TTC549 (cell line): Measurements from ENCODE around the gene RGS5.

Source experiments
- FAIRE-seq: peaks from 2 replicates; lab custom pipeline; 2012; peaks lifted over from hg19 to GRCh38; lab: Jason Lieb, UNC

Gene RGS5

GRCh38 chr1:163144418-163144817 is 58.3 kb downstream of the RGS5 start:
- no peak for FAIRE-seq

DNA sequence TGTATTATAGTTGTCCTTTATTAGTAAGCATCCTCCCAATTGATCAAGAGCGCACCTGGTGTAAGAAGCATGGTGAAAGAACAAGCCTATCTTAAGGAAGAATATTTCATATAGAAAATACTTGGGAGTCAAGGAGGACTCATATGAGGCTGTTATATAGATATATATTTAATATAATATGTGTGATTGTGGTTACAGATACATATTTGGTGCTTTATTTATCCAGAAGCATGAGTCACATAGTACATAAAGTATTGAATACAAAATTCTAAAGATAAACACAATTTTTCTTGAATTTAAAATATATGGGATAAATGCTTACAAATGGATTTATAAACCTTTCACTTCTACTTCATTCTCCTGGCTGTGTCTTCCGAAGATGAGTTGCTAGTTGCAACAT is 60.6 kb downstream of the RGS5 start:
- FAIRE-seq = peak; percentile 23

- no peak for FAIRE-seq
Observed at GRCh38 chr1:163141556-163141955, 61.2 kb downstream of the RGS5 start.

GRCh38 chr1:163137556-163138265 is 65.0 kb downstream of the RGS5 start:
- no peak for FAIRE-seq

DNA sequence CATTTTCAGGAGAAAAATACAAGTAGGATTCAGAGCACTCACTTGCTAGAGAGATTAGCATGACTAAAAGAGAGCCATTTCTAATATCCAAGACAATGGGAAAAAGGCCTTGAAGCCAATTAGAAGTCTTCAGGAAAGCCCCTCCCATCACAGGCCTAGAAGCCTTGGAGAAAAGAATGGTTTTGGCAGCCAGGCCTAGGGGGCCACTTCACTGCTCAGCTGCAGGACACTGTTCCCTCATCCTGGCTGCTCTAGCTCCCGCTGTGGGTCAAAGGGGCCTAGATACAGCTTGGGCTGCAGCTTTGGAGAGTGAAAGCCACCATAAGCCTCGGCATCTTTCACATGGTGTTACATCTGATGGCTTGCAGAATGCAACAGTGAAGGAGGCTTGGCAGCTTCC is 70.7 kb downstream of the RGS5 start:
- no peak for FAIRE-seq

DNA sequence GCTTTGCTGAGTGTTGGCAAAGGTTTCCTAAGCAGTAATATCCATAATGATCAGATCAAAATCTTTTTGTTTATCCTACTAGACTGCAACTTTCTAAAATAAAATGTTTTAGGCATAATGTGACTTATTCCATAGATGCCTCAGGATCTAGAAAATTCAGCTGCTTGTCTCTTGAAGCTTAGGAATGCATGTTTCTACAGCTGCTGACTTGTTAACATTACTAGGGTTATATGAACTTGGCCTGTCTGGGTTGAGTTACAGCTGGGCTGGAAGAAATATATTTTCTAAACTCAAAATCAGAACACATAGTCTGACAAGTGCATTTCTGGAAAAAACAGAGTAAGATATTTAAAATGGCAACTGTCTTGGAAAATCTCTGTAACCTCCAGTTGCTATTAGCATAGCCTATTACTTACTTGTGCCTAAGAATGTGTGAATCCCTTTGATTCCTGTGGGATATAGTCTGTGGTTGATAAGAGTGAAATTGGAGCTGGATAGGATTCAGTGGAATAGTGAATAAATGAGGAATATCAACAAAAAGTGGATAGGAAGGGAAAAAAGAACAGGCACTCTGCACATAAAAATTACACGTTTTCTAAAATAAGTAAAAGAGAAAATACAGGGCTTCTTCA is 72.4 kb downstream of the RGS5 start:
- no peak for FAIRE-seq

DNA sequence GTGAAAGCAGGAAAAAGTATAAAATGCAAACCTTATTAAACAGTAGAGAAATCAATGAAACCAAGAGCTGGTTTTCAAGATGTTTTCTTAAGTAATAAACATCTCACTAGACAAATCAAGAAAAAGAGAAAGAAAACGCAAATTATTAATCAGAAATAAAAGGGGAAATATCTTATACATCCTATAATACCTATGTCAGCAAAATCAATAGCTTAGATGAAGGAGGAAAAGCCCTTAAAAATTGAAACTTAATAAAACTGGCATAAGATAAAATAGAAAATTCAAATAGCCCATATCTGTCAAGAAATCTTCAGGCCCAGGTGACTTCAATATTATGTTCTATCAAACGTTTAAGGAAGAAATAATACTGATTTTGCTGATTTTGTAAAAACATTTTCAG is 74.4 kb downstream of the RGS5 start:
- FAIRE-seq = peak; percentile 28

DNA sequence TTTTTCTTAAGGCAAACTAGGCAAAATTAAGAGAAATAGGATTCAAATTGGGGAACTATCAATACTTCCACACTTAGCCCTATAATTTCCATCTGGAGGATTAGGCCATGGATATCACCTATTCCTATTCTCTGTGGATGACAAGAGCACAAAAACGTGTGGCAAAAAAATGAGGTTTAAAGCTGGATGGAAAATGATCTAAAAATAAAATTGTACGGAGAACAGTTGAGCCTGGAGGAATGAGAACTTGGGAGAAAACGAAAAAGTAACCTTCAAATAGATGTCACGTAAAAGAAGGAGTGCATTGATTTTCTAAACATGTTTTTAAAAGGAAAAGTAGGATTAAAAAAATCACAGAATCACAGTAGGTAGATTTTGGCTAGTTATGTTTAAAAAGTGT is 77.9 kb downstream of the RGS5 start:
- FAIRE-seq = no peak

- FAIRE-seq = no peak
Observed at GRCh38 chr1:163120372-163120771, 82.3 kb downstream of the RGS5 start.

DNA sequence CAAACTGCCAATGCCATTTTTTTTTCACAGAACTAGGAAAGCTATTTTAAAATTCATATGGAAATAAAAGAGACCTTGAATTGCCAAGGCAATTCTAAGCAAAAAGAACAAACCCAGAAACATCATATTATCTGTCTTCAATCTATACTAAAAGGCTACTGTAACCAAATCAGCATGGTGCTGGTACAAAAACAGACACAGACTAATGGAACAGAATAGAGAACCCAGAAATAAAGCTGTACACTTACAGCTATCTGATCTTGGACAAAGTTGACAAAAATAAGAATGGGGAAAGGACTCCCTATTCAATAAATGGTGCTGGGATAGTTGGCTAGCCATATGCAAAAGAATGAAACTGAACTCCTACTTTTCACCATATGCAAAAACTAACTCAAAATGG is 83.0 kb downstream of the RGS5 start:
- FAIRE-seq = no peak

GRCh38 chr1:163115887-163116286 is 86.8 kb downstream of the RGS5 start:
- FAIRE-seq = no peak

DNA sequence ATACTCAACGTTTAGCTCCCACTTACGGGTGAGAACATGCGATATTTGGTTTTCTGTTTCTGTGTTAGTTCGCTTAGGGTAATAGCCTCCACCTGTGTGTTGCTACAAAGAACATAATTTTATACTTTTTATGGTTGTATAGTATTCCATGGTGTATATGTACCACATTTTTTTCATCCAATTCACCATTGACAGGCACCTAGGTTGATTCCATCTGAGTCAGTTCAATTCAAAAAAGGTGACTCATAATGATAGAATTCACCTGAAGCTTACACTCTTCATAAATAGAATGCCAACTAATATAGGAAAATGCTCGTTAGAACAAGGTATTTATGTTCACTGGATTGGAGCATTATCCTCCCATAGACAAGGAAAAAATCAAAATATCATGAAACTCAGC is 95.1 kb downstream of the RGS5 start:
- FAIRE-seq = no peak

DNA sequence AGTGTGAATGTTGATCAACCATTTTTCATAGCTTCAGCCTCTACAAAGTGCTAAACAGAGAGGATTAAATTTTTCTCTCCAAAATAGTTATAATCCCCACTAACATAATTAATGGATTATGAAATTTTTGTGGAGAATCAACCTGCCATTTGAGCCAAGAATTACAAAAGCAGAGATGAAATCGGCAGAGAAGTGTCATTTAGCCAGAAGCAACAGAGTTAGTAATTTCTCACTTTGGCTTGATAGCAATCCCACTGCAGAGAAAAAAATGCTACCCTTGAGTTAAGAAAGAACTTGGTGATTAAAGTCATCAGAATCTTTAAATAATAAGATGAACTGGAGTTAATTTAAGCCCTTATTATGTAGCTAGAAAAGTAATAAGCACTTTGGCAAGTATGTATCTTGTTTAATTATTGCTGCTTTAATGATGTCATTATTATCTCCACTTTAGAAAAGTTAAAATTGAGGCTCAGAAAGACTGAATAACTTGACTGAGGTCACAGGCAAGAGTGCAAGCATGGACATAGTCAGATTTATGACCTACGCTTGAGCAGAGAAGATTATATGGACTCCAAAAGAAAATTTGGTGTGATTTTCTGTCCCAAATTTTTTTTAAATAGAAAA is 96.2 kb downstream of the RGS5 start:
- peak; percentile 17 for FAIRE-seq

GRCh38 chr1:163104385-163105099 is 98.2 kb downstream of the RGS5 start:
- FAIRE-seq = no peak

- no peak for FAIRE-seq
Observed at GRCh38 chr1:163102590-163102989, 100.1 kb downstream of the RGS5 start.

- no peak for FAIRE-seq
Observed at GRCh38 chr1:163095213-163095612, 107.5 kb downstream of the RGS5 start.

DNA sequence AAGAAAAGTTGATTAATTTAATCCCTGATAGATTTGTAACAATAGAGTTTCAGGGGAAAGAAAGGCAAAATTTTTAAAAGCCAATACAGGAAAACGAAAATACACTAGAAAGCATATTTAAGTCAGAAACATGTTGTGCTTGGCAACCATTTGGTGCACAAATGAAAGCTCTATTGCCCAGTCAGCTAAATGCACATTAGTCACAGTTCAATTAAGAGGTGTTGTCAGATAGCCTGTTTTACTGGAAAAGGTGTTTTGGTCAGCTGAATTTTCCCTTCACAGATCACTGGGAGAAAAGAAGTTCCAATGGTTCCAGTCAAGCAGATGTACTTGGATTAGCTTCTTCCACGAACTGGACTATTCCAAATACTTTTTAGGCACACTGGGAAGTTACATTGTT is 108.1 kb downstream of the RGS5 start:
- no peak for FAIRE-seq

DNA sequence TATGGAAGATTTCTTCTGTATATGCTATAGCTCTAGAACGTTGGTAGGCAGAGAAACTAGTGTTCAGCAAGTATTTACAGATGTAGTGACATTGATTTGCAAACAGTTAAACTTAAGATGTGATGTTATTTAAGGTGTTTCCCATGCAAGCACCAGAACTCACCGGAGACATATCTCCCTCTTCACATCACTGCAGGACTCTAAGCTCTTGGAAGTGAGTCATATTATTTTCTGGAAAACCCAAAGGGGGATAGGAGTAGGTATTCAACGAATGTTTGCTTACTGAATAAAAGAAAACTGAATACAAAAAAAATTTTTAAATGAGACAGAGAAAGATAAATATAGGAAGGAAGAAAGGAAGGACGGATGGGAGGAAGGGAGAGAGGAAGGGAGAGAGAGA is 108.5 kb downstream of the RGS5 start:
- no peak for FAIRE-seq

GRCh38 chr1:163093579-163093978 is 109.1 kb downstream of the RGS5 start:
- FAIRE-seq = no peak

DNA sequence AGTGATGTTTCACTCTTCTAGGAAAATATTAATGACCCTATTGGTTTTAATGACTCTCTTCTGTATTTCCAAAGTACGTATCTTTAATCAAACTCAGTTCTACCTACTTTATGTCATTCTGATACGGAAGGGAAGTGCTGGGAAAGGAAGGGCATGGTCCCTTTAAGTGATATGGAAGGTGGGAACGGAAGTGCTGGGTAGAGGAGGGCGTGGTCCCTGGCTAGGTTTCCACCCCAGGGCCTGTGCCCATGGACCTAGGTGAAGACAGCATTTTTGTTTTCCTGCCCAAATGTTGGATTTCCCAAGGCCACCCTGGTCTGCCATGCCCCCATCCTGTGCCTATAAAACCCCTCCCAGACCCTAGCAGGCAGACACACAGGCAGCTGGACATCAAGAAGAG is 109.5 kb downstream of the RGS5 start:
- FAIRE-seq = no peak
